NB4 (cell line): Measurements from ENCODE around the gene CSTF1.

Experiments used
- CTCF ChIP-seq: IDR thresholded peaks from one replicate; pipeline ENCODE4 v1.5.1; 2012; ENCODE audit warnings: low read depth, low read length
- MAX ChIP-seq: IDR thresholded peaks from 2 replicates; pipeline ENCODE4 v1.6.1; 2011; ENCODE audit warnings: low read depth, low read length
- MYC ChIP-seq: IDR thresholded peaks from 2 replicates; pipeline ENCODE4 v1.6.1; 2011; ENCODE audit warnings: low read depth, low read length
- POLR2A ChIP-seq: IDR thresholded peaks from 2 replicates; pipeline ENCODE4 v1.6.1; 2011; ENCODE audit warnings: mild to moderate bottlenecking; ENCODE audit not compliant: insufficient read length; ENCODE audit errors: extremely low read depth

GRCh38 chr20:56422076-56422823 lies 29.8 kb downstream of the CSTF1 start:
- no peak for TF ChIP-seq POLR2A
- TF ChIP-seq CTCF, result no peak
- 0 out of 2 replicates have a peak, but pooled peaks have one; percentile 16 for TF ChIP-seq MAX
- TF ChIP-seq MYC, result no peak
